PC-9 (cell line): Measurements from ENCODE around the gene ZC3H8.

Source experiments
- EZH2 ChIP-seq: fragments of 200-600 bp; sonication (generic); IDR thresholded peaks from 2 replicates; pipeline ENCODE4 v1.8.0; 2017; ENCODE audit warnings: antibody characterized with exemption, low read depth
- TF ChIP-seq, protein P1 (sequence below): fragments of 200-600 bp; sonication (generic); conservative IDR thresholded peaks from 2 replicates; pipeline ENCODE4 v1.6.1; 2017; ENCODE audit warnings: mixed run types, antibody characterized with exemption, mild to moderate bottlenecking, moderate library complexity

DNA sequence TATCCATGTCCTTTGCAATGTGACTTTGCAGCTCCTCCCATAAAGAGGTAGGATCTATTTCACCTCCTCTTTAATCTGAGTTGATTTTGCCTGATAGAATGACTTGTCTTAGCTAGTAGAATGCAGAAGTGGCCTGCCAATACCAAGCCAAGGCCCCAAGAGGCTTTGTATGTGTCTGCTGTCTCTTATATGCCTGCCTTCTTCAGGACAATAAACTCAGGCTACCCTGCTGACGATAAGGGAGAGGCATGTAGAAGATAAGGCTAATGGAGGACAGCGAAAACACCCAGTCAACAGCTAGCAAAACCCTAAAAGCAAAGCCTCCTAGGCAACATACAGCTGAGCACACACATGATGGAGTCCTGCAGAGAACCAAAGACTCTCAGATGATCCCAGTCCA, 1.8 kb upstream of the ZC3H8 start:
- TF ChIP-seq, protein P1, sequence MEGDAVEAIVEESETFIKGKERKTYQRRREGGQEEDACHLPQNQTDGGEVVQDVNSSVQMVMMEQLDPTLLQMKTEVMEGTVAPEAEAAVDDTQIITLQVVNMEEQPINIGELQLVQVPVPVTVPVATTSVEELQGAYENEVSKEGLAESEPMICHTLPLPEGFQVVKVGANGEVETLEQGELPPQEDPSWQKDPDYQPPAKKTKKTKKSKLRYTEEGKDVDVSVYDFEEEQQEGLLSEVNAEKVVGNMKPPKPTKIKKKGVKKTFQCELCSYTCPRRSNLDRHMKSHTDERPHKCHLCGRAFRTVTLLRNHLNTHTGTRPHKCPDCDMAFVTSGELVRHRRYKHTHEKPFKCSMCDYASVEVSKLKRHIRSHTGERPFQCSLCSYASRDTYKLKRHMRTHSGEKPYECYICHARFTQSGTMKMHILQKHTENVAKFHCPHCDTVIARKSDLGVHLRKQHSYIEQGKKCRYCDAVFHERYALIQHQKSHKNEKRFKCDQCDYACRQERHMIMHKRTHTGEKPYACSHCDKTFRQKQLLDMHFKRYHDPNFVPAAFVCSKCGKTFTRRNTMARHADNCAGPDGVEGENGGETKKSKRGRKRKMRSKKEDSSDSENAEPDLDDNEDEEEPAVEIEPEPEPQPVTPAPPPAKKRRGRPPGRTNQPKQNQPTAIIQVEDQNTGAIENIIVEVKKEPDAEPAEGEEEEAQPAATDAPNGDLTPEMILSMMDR, result no peak
- no peak for TF ChIP-seq EZH2
